A549 treated with dexamethasone at 1 μM for 4 hours (cell line): ENCODE results near the gene LRRC3C. TPM values are rescaled to one million over a fixed set of nuclear protein-coding genes. Genes with fewer than 3 reads are reported as not detected.

Source experiments
- total RNA-seq: library from RNA; stranded (reverse); fragments of 200-300 nt; extraction: Qiagen RNA extraction; gene quantifications from 5 replicates; pipeline ENCODE4 v1.2.3, GENCODE V29; 2022

Gene LRRC3C, protein sequence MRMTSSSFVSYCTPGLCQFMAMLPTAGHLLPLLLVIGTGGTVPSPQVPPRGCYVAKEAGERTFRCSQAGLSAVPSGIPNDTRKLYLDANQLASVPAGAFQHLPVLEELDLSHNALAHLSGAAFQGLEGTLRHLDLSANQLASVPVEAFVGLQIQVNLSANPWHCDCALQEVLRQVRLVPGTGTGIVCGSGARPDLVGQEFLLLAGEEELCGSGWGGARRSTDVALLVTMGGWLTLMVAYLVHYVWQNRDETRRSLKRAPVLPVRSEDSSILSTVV
- not detected in 5 replicates for total RNA-seq

DNA sequence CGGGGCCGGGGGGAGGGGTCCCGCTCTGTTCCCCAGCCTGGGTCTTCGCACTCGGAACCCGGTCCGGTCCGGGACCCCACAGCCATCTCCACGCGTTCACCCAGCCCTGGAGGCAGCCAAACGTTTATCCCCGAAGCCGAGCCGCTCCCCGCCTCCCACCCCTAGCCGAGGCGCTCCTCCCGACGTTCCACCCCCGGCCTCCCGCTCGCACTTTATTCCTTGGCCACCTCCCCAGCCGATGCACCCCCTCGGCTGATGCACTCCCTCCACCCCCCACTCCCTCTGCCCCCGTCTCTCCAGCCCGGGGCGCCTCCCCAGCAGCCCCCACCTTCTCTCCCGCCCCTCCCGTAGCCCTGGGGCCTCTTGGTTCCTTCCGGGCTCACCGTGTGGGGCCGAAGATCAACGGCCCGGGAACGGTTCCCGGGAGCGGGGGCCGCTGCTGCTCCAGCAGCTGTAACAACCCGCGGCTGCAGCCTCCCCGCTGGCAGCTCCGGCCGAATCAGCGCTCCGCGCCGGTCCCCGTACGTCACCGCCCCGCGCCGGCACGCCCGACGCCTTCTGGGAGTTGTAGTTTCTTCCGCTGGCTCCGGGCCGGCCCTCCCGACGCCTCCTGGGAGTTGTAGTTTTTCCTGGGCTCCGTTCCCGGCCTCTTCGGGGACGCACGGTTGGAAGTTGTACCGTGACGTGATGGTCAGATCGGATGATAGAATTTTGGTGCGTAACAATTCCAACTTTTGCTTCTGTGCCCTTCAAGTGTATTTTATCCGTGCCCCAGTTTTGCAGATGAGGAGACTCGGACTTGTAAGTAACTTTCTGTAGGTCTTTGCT lies at the start of gene LRRC3C, which contains the start of gene ORMDL3:
TSS of gene LRRC3C (plus strand) at position 632 of the 828 bp plus-strand sequence. CDS start 13,792 bp downstream, outside the sequence.
TSS of gene ORMDL3 (minus strand) at position 501 of the 828 bp plus-strand sequence. CDS start 3,398 bp downstream, outside the sequence.

DNA sequence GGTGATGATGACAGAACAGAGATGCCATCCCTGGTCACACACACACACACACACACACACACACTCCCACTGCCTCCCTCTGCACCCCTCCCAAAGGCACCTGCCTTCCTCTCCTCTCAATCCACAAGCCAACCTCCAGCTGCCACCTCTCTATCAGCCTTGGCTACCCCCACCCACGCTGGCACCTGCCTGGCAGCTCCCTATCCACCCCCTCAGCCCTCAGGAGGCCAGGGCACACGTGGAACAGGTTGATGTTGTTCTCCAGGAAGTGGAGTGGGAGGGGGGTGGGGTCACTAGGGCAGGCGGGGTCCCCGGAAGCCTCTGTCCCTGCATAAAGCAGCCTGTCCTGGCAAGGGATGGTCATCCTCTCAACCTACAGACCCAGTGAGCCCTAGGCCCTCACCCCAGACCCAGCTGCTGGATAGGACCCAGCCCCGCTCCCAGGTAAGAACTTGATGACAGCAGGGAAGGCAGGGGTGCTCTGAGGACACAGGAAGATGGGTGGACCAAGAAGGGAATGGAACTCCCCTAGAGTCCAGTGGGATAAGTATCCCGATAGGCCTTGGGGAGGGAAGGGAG lies 35.2 kb downstream of the LRRC3C start, which contains the start of gene GSDMA:
TSS of gene GSDMA (plus strand) at position 363 of the 579 bp plus-strand sequence. CDS start 2,684 bp downstream, outside the sequence.

DNA sequence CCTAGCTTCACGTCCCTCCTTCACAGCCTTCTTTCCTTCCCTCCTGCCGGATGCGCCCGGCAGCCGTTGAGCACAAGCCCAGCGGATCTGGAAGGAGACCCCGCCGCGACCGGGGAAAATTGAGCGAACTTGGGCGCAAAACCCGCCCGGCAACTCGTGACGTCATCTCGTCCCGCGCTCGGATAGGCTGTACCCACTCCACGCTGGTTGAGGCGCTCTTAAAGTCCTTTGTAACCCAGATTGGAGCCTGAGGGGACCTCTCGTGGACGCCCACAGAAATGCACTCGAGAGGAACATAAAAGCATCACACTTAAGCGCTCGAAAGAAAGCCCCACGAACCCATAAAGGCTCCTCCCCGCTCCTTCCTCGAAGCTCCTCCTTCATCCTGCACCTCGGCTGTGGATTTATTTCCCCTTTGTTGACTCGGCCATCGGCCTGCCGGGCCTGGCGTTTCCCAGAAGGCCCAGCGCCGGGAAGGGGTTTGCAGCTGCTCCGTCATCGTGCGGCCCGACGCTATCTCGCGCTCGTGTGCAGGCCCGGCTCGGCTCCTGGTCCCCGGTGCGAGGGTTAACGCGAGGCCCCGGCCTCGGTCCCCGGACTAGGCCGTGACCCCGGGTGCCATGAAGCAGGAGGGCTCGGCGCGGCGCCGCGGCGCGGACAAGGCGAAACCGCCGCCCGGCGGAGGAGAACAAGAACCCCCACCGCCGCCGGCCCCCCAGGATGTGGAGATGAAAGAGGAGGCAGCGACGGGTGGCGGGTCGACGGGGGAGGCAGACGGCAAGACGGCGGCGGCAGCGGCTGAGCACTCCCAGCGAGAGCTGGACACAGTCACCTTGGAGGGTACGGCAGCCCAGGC lies 53.0 kb downstream of the LRRC3C start, which contains the start of gene PSMD3:
TSS of gene PSMD3 (plus strand) at position 457 of the 856 bp plus-strand sequence. CDS start at position 621, 164 bp downstream.

Other genes starting within 250 kb of the LRRC3C start
- 6.9 to 8.0 TPM (median 7.5 TPM) in 5 replicates for gene PGAP3, start 239.7 kb upstream of the LRRC3C start, total RNA-seq
- 22.8 to 36.6 TPM (median 33.4 TPM) in 5 replicates for gene ERBB2, start 227.7 kb upstream of the LRRC3C start, total RNA-seq
- gene MIEN1, start 197.2 kb upstream of the LRRC3C start, total RNA-seq: 79.9 to 98.8 TPM (median 83.5 TPM) in 5 replicates
- 3.5 to 5.7 TPM (median 4.8 TPM) in 5 replicates for gene GRB7, start 189.8 kb upstream of the LRRC3C start, total RNA-seq
- gene IKZF3, start 63.4 kb upstream of the LRRC3C start, total RNA-seq: not detected in 5 replicates
- not detected in 5 replicates for gene ZPBP2, start 59.5 kb upstream of the LRRC3C start, total RNA-seq
- 1.2 to 2.4 TPM (median 2.2 TPM) in 5 replicates for gene GSDMB, start 9.1 kb upstream of the LRRC3C start, total RNA-seq
- gene ORMDL3, start 131 bp upstream of the LRRC3C start, total RNA-seq: 33.0 to 41.3 TPM (median 37.4 TPM) in 5 replicates
- gene GSDMA, start 35.3 kb downstream of the LRRC3C start, total RNA-seq: not detected in 5 replicates
- 157 to 178 TPM (median 165 TPM) in 5 replicates for gene PSMD3, start 53.1 kb downstream of the LRRC3C start, total RNA-seq
- 0.96 to 1.8 TPM (median 1.5 TPM) in 5 replicates for gene CSF3, start 87.7 kb downstream of the LRRC3C start, total RNA-seq
- 42.3 to 68.1 TPM (median 59.6 TPM) in 5 replicates for gene MED24, start 126.7 kb downstream of the LRRC3C start, total RNA-seq
- 25.2 to 37.0 TPM (median 36.4 TPM) in 5 replicates for gene THRA, start 135.2 kb downstream of the LRRC3C start, total RNA-seq
- 7.3 to 10.7 TPM (median 10.4 TPM) in 5 replicates for gene NR1D1, start 172.9 kb downstream of the LRRC3C start, total RNA-seq
- gene MSL1, start 194.2 kb downstream of the LRRC3C start, total RNA-seq: 57.1 to 69.9 TPM (median 65.9 TPM) in 5 replicates
- gene CASC3, start 212.8 kb downstream of the LRRC3C start, total RNA-seq: 42.2 to 52.5 TPM (median 50.6 TPM) in 5 replicates
- 1.7 to 3.1 TPM (median 2.9 TPM) in 5 replicates for gene RAPGEFL1, start 249.7 kb downstream of the LRRC3C start, total RNA-seq